HEK293 (cell line): ENCODE results near the gene PAK2.
"Not testable (repeated sequence)": the region's sequence is repeated elsewhere in the genome, so short reads cannot be mapped to it uniquely, and the experiment has no call there.

Experiments used
- CTCF ChIA-PET: fragments of 350-600 bp; formaldehyde crosslinking; extraction: SDS; loops from one replicate; lab custom pipeline; 2021; ENCODE audit warnings: antibody characterized with exemption; lab: Yijun Ruan, JAX
- POLR2A ChIA-PET: fragments of 300-600 bp; formaldehyde crosslinking; extraction: SDS; loops from one replicate; lab custom pipeline; 2020; ENCODE audit warnings: antibody characterized with exemption, inconsistent platforms; lab: Yijun Ruan, JAX
- H3K27ac ChIP-seq: fragments of 200-500 bp; sonication (Bioruptor generic); 2 replicates; pipeline ENCODE4 v1.5.1; 2014; ENCODE audit warnings: low read depth, low read length, control low read depth, inconsistent platforms; ENCODE audit errors: extremely low read depth
- H3K36me3 ChIP-seq, 2 experiments: fragments of 200-500 bp in 1 of 2; sonication (Bioruptor generic) in 1 of 2; 1 replicate in 1 of 2; 2 replicates in 1 of 2; pipeline ENCODE4 v1.5.1; 2014 to 2017; ENCODE audit warnings: inconsistent platforms in 2 of 2, low read length in 2 of 2; ENCODE audit not compliant: control insufficient read depth in 2 of 2, insufficient read depth in 1 of 2
- H3K4me1 ChIP-seq: fragments of 200-500 bp; sonication (Bioruptor generic); 2 replicates; pipeline ENCODE4 v1.5.1; 2014; ENCODE audit warnings: mild to moderate bottlenecking, low read length, inconsistent platforms; ENCODE audit not compliant: control insufficient read depth, insufficient read depth
- H3K4me3 ChIP-seq: 2 replicates; pipeline ENCODE4 v1.5.1; 2011; ENCODE audit warnings: low read depth, mild to moderate bottlenecking, control low read depth, low read length, moderate library complexity
- H3K9me3 ChIP-seq: fragments of 200-500 bp; sonication (Bioruptor generic); 2 replicates; pipeline ENCODE4 v1.5.1; 2014; ENCODE audit warnings: low read depth, low read length, inconsistent platforms; ENCODE audit not compliant: control insufficient read depth, insufficient read depth
- HOXA7 ChIP-seq: sonication (generic); formaldehyde crosslinking; IDR thresholded peaks from 2 replicates; pipeline ENCODE4 v1.8.1; 2022; ENCODE audit warnings: missing genetic modification reagents, borderline replicate concordance
- SETDB1 ChIP-seq: IDR thresholded peaks from one replicate; pipeline ENCODE4 v1.6.1; 2017; ENCODE audit warnings: mild to moderate bottlenecking, low read length, moderate library complexity, mixed read lengths; ENCODE audit not compliant: insufficient read length
- TRIM28 ChIP-seq: IDR thresholded peaks from 2 replicates; pipeline ENCODE4 v1.6.1; 2011; ENCODE audit warnings: low read length, control low read depth, borderline replicate concordance
- YY2 ChIP-seq: fragments of 450-650 bp; formaldehyde crosslinking; IDR thresholded peaks from 2 replicates; pipeline ENCODE4 v1.5.1; 2016; ENCODE audit warnings: missing biosample characterization, missing genetic modification characterization
- ZNF121 ChIP-seq: fragments of 450-650 bp; formaldehyde crosslinking; IDR thresholded peaks from 2 replicates; pipeline ENCODE4 v1.5.1; 2016; ENCODE audit warnings: missing biosample characterization, missing genetic modification characterization
- ZNF138 ChIP-seq: fragments of 450-650 bp; formaldehyde crosslinking; IDR thresholded peaks from 2 replicates; pipeline ENCODE4 v1.5.1; 2016; ENCODE audit warnings: missing biosample characterization, missing genetic modification characterization, borderline replicate concordance
- ZNF529 ChIP-seq: fragments of 450-650 bp; formaldehyde crosslinking; IDR thresholded peaks from 2 replicates; pipeline ENCODE4 v1.5.1; 2017; ENCODE audit warnings: missing genetic modification characterization, missing biosample characterization; ENCODE audit not compliant: insufficient replicate concordance
- ZNF621 ChIP-seq: fragments of 450-650 bp; formaldehyde crosslinking; IDR thresholded peaks from 2 replicates; pipeline ENCODE4 v1.5.1; 2017; ENCODE audit warnings: missing biosample characterization, missing genetic modification characterization
- ZNF626 ChIP-seq: fragments of 450-650 bp; sonication (Bioruptor Pico); formaldehyde crosslinking; IDR thresholded peaks from 2 replicates; pipeline ENCODE4 v1.5.1; 2018; ENCODE audit warnings: missing biosample characterization, missing genetic modification characterization, inconsistent platforms
- ZNF670 ChIP-seq: fragments of 450-650 bp; formaldehyde crosslinking; IDR thresholded peaks from 2 replicates; pipeline ENCODE4 v1.5.1; 2016; ENCODE audit warnings: missing biosample characterization, missing genetic modification characterization, low read depth
- ZXDB ChIP-seq: fragments of 450-650 bp; formaldehyde crosslinking; IDR thresholded peaks from 2 replicates; pipeline ENCODE4 v1.5.1; 2016; ENCODE audit warnings: missing biosample characterization, missing genetic modification characterization
- TF ChIP-seq, protein P1 (sequence below): fragments of 450-650 bp; formaldehyde crosslinking; IDR thresholded peaks from 2 replicates; pipeline ENCODE4 v1.5.1; 2017; ENCODE audit warnings: missing biosample characterization, missing genetic modification characterization
- TF ChIP-seq, protein P2 (sequence below): fragments of 450-650 bp; formaldehyde crosslinking; IDR thresholded peaks from 2 replicates; pipeline ENCODE4 v1.5.1; 2016; ENCODE audit warnings: missing biosample characterization, missing genetic modification characterization

Gene PAK2

GRCh38 chr3:196842567-196843434 is 103.1 kb downstream of the PAK2 start:
- Histone ChIP-seq H3K27ac (no peak overlapping the region), H3K4me1 (no peaks in the 10 kb centered on the region), H3K9me3 (no peaks in the 10 kb centered on the region), H3K4me3 (no peak overlapping the region), H3K36me3 (no peaks in the 10 kb centered on the region)
- POLR2A ChIA-PET: interaction anchor here (0.7 to 1.3 kb wide), 3 partner anchors 25 to 99 kb away, joined by 3 to 5 read pairs (median 4); partner anchors contain the start of genes NCBP2 and SENP5
- CTCF ChIA-PET: interaction anchor here (0.5 kb wide), 1 partner anchor 144 kb away, joined by 3 read pairs; no protein-coding TSS in a partner anchor
- no peak for TF ChIP-seq ZNF138 (tag by site-specific recombination)
- TF ChIP-seq, protein P1, sequence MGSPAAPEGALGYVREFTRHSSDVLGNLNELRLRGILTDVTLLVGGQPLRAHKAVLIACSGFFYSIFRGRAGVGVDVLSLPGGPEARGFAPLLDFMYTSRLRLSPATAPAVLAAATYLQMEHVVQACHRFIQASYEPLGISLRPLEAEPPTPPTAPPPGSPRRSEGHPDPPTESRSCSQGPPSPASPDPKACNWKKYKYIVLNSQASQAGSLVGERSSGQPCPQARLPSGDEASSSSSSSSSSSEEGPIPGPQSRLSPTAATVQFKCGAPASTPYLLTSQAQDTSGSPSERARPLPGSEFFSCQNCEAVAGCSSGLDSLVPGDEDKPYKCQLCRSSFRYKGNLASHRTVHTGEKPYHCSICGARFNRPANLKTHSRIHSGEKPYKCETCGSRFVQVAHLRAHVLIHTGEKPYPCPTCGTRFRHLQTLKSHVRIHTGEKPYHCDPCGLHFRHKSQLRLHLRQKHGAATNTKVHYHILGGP (tag by site-specific recombination): no peak
- no peak for TF ChIP-seq ZNF621 (tag by site-specific recombination)
- TF ChIP-seq, protein P2, sequence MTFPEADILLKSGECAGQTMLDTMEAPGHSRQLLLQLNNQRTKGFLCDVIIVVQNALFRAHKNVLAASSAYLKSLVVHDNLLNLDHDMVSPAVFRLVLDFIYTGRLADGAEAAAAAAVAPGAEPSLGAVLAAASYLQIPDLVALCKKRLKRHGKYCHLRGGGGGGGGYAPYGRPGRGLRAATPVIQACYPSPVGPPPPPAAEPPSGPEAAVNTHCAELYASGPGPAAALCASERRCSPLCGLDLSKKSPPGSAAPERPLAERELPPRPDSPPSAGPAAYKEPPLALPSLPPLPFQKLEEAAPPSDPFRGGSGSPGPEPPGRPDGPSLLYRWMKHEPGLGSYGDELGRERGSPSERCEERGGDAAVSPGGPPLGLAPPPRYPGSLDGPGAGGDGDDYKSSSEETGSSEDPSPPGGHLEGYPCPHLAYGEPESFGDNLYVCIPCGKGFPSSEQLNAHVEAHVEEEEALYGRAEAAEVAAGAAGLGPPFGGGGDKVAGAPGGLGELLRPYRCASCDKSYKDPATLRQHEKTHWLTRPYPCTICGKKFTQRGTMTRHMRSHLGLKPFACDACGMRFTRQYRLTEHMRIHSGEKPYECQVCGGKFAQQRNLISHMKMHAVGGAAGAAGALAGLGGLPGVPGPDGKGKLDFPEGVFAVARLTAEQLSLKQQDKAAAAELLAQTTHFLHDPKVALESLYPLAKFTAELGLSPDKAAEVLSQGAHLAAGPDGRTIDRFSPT (tag by site-specific recombination): no peak
- TF ChIP-seq HOXA7 (CRISPR knock-in tag): no peak

- CTCF ChIA-PET: interaction anchor here (0.5 kb wide), 1 partner anchor 143 kb away, joined by 3 read pairs; no protein-coding TSS in a partner anchor
- H3K9me3 ChIP-seq: no peaks in the 10 kb centered on the region
- POLR2A ChIA-PET: interaction anchor here (0.7 to 1.3 kb wide), 3 partner anchors 24 to 99 kb away, joined by 3 to 5 read pairs (median 4); partner anchors contain the start of genes NCBP2 and SENP5
- no peaks in the 10 kb centered on the region for H3K36me3 ChIP-seq
- no peaks in the 10 kb centered on the region for H3K4me1 ChIP-seq
- no peak for TF ChIP-seq ZNF670 (tag by site-specific recombination)
- TF ChIP-seq YY2 (tag by site-specific recombination): no peak
- TF ChIP-seq ZXDB (tag by site-specific recombination): no peak
- TF ChIP-seq, all 188 proteins: peak for 0
- H3K27ac ChIP-seq: no peak overlapping the region
- H3K4me3 ChIP-seq: no peak overlapping the region
Observed at GRCh38 chr3:196843435-196844110, 103.9 kb downstream of the PAK2 start.

DNA sequence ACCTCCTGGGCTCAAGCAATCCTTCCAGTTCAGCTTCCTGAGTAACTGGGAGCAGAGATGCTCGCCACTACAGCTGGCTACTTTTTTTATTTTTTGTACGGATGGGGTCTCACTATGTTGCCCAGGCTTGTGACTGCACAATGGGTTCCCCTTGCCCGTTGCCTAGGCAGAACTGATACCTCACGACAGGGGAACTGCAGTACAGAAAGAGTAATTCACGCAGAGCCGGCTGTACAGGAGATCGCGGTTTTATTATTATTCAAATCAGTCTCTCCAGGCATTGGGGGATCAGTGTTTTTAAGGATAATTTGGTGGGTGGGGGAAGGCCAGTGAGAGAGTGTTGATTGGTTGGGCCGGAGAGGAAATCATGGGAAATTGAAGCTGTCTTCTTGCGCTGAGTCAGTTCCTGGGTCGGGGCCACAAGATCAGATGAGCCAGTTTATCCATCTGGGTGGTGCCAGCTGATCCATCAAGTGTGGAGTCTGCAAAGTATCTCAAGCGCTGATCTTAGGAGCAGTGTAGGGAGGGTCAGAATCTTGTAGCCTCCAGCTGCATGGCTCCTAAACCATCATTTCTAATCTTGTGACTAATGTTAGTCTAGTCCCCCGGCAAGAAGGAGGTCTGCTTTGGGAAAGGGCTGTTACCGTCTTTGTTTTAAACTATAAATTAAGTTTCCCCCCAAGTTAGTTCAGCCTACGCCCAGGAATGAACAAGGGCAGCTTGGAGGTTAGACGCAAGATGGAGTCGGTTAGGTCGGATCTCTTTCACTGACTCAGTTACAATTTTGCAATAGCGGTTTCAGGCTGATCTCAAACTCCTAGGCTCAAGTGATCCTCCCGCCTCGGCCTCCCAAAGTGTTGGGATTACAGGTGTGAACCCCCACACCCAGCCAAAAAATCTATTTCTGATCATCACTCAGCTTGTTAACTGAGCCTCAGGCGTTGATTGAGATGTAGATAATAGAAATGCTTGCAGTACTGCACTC is 104.9 kb downstream of the PAK2 start:
- H3K4me3 ChIP-seq, H3K4me1 ChIP-seq, H3K9me3 ChIP-seq, H3K36me3 ChIP-seq, H3K27ac ChIP-seq, CTCF ChIA-PET: not testable (repeated sequence)
- peak; percentile 76 for TF ChIP-seq ZNF121 (tag by site-specific recombination)
- POLR2A ChIA-PET: interaction anchor here (1.1 to 1.3 kb wide), 2 partner anchors 23 to 98 kb away, joined by 3 to 4 read pairs; partner anchors contain the start of genes NCBP2 and SENP5

GRCh38 chr3:196848375-196848774 is 108.7 kb downstream of the PAK2 start:
- POLR2A ChIA-PET, H3K9me3 ChIP-seq, H3K27ac ChIP-seq, H3K36me3 ChIP-seq, CTCF ChIA-PET: not testable (repeated sequence)
- peak; percentile 94 for TF ChIP-seq SETDB1
- peak; percentile 21 for TF ChIP-seq ZNF529 (tag by site-specific recombination)
- TF ChIP-seq ZNF626 (tag by site-specific recombination): peak; percentile 64; the same call in 1 of the 2 replicates
- peak; percentile 64; the same call in 1 of the 2 replicates for TF ChIP-seq TRIM28
- TF ChIP-seq, all 188 proteins: peak for 4; not testable (repeated sequence) for 184
- not testable (repeated sequence) for H3K4me1 ChIP-seq, H3K4me3 ChIP-seq
